Common myeloid progenitor, CD34-positive (primary cell): ENCODE measurements around the gene HECA.
"Not testable (repeated sequence)": the region's sequence is repeated elsewhere in the genome, so short reads cannot be mapped to it uniquely, and the experiment has no call there.

ENCODE experiments used
- CTCF ChIA-PET: fragments of 350-600 bp; sonication (Branson Sonifier 250); formaldehyde crosslinking; loops from one replicate; lab custom pipeline; 2021; ENCODE audit warnings: antibody characterized with exemption; lab: Charles Lee
- POLR2A ChIA-PET: fragments of 350-600 bp; sonication (Branson Sonifier 250); formaldehyde crosslinking; loops from one replicate; lab custom pipeline; 2021; ENCODE audit warnings: antibody characterized with exemption; lab: Charles Lee
- DNase-seq, 3 donors: peaks; one replicate each; pipeline versions ENCODE4 v3.0.0 to v3.0.0-alpha.2; 2013
- H3K27ac ChIP-seq, 2 experiments: 1 replicate in 1 of 2; 2 replicates in 1 of 2; pipeline ENCODE4 v1.7.0; 2013; ENCODE audit warnings: inconsistent platforms in 2 of 2, low read length in 2 of 2, mild to moderate bottlenecking in 2 of 2, low read depth in 1 of 2, moderate library complexity in 1 of 2; ENCODE audit not compliant: severe bottlenecking in 2 of 2, insufficient read depth in 1 of 2, poor library complexity in 1 of 2
- H3K27me3 ChIP-seq, 5 experiments: replicated peaks in 2 of 5; 1 replicate in 3 of 5; 2 replicates in 2 of 5; pipeline versions ENCODE4 v1.6.1 to v1.7.0; 2013; ENCODE audit warnings: low read length in 4 of 5, mild to moderate bottlenecking in 2 of 5, moderate library complexity in 2 of 5, inconsistent platforms in 1 of 5; ENCODE audit not compliant: insufficient read depth in 5 of 5, control insufficient read depth in 4 of 5
- H3K36me3 ChIP-seq, 4 experiments: 1 replicate in 2 of 4; 2 replicates in 2 of 4; pipeline versions ENCODE4 v1.6.1 to v1.7.0; 2013; ENCODE audit warnings: low read length in 3 of 4, control low read depth in 1 of 4, mild to moderate bottlenecking in 1 of 4; ENCODE audit not compliant: control insufficient read depth in 4 of 4, insufficient read depth in 4 of 4
- H3K4me1 ChIP-seq, 4 experiments: 1 replicate in 3 of 4; 2 replicates in 1 of 4; pipeline versions ENCODE4 v1.6.1 to v1.7.1; 2013; ENCODE audit warnings: low read length in 3 of 4, mild to moderate bottlenecking in 3 of 4, control low read depth in 1 of 4, inconsistent platforms in 1 of 4, moderate library complexity in 1 of 4; ENCODE audit not compliant: control insufficient read depth in 4 of 4, insufficient read depth in 4 of 4; ENCODE audit errors: control extremely low read depth in 1 of 4
- H3K4me3 ChIP-seq, 7 experiments: 1 replicate in 4 of 7; 2 replicates in 3 of 7; pipeline versions ENCODE4 v1.5.1 to v1.7.0; 2013; ENCODE audit warnings: mild to moderate bottlenecking in 7 of 7, low read length in 6 of 7, moderate library complexity in 6 of 7, inconsistent platforms in 2 of 7, low read depth in 2 of 7, control low read depth in 1 of 7; ENCODE audit not compliant: insufficient read depth in 4 of 7, control insufficient read depth in 1 of 7; ENCODE audit errors: extremely low read depth in 1 of 7
- H3K9me3 ChIP-seq, 5 experiments: 1 replicate in 4 of 5; 2 replicates in 1 of 5; pipeline versions ENCODE4 v1.6.1 to v1.7.1; 2013; ENCODE audit warnings: low read length in 4 of 5, mild to moderate bottlenecking in 2 of 5, inconsistent platforms in 1 of 5, low read depth in 1 of 5, moderate library complexity in 1 of 5; ENCODE audit not compliant: control insufficient read depth in 4 of 5, insufficient read depth in 2 of 5; ENCODE audit errors: control extremely low read depth in 1 of 5
- WGBS: methylation state at CpG from one replicate; pipeline ENCODE4 v1.1.5; 2013; ENCODE audit not compliant: insufficient coverage; 5-methylcytosine and 5-hydroxymethylcytosine counted together

The HECA gene

DNA sequence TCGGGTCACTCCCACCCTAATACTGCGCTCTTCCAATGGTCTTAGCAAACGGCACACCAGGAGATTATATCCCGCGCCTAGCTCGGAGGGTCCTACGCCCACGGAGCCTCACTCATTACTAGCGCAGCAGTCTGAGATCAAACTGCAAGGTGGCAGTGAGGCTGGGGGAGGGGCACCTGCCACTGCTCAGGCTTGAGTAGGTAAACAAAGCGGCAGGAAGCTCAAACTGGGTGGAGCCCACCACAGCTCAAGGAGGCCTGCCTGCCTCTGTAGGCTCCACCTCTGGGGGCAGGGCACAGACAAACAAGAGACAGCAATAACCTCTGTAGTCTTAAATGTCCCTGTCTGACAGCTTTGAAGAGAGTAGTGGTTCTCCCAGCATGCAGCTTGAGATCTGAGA, 75.9 kb downstream of the HECA start:
- H3K4me3 ChIP-seq, H3K36me3 ChIP-seq, CTCF ChIA-PET, H3K4me1 ChIP-seq, H3K27me3 ChIP-seq, H3K27ac ChIP-seq, POLR2A ChIA-PET, DNase-seq: not testable (repeated sequence)
- H3K9me3 ChIP-seq, result peaks cover 0 to 16% (median 4%) of the 10 kb centered on the region in 5 experiments
- 50% methylated on average over 1 of the region's 10 CpGs for WGBS

DNA sequence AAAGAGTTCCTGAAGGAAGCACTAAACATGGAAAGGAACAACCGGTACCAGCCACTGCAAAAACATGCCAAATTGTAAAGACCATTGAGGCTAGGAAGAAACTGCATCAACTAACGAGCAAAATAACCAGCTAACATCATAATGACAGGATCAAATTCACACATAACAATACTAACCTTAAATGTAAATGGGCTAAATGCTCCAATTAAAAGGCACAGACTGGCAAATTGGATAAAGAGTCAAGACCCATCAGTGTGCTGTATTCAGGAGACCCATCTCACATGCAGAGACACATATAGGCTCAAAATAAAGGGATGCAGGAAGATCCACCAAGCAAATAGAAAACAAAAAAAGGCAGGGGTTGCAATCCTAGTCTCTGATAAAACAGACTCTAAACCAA, 77.6 kb downstream of the HECA start:
- DNase-seq, H3K4me3 ChIP-seq, H3K27ac ChIP-seq, POLR2A ChIA-PET, H3K36me3 ChIP-seq, H3K27me3 ChIP-seq, H3K4me1 ChIP-seq, CTCF ChIA-PET: not testable (repeated sequence)
- H3K9me3 ChIP-seq, result peaks cover 0 to 11% (median 4%) of the 10 kb centered on the region in 5 experiments
- no CpG with 5 or more reads among the region's 2 CpGs for WGBS

DNA sequence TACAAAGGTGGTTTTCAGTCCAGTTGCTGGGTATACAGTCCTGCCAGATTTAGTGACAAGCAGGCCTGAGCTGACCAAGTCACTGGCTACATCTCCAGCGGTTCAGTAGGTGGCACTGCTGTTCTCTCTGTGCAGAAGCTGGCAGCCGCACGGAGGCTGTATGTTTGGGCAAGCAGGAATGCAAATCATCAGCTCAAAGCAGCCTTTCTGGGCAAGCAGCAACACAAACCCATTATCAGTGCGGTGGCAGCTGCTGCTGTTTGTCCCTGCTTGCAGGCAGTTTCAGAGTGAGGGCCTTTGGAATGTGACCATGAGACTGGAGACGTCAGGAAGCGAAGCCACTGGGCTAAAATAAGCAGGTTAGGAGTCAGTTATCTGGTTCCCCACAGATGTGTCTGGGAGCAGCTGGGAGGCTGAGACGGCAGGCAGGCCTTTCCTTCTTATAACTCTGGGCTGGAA, 84.4 kb downstream of the HECA start:
- ChIA-PET CTCF (interaction anchor here (0.7 to 5.6 kb wide), 28 partner anchors 10 to 1222 kb away, joined by 3 to 57 read pairs (median 4); no protein-coding TSS in a partner anchor), POLR2A (interaction anchor here (0.7 kb wide), 1 partner anchor 143 kb away, joined by 4 read pairs; no protein-coding TSS in a partner anchor)
- no peak overlapping the region for H3K27ac ChIP-seq
- H3K36me3 ChIP-seq, result no peaks in the 10 kb centered on the region
- peak; percentile 82 to 89 (median 89) for DNase-seq
- H3K27me3 ChIP-seq, result no peaks in the 10 kb centered on the region
- H3K9me3 ChIP-seq, result no peaks in the 10 kb centered on the region
- 20% methylated on average over 7 of the region's 7 CpGs for WGBS
- no peak overlapping the region for H3K4me3 ChIP-seq
- H3K4me1 ChIP-seq, result peaks cover 0 to 10% (median 6%) of the 10 kb centered on the region in 4 experiments

DNA sequence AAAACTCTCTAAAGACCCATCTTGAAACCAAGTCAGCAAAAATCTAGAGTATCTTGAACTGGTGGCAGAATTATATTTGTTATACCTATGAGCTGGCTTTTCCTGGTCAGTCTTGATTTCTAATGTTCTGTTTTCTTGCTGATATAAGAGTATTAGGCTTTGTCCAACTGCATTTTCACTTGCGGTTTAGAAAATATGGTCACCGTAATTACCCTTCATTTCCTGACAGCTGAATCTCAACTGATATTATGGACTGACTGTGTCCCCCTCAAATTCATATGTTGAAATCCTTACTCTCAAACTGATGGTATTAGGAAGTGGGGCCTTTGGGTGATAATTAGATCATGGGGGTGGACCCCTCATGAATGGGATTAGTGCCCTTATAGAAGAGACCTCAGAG, 84.9 kb downstream of the HECA start:
- Histone ChIP-seq H3K4me1 (peaks cover 0 to 10% (median 6%) of the 10 kb centered on the region in 4 experiments), H3K36me3 (no peaks in the 10 kb centered on the region), H3K9me3 (no peaks in the 10 kb centered on the region), H3K27me3 (no peaks in the 10 kb centered on the region), H3K27ac (no peak overlapping the region), H3K4me3 (no peak overlapping the region)
- ChIA-PET CTCF (interaction anchor here (0.7 to 5.6 kb wide), 26 partner anchors 10 to 1222 kb away, joined by 3 to 57 read pairs (median 4); no protein-coding TSS in a partner anchor), POLR2A (no interaction called here)
- peak in 2 of 3 donors; percentile 31 to 44 for DNase-seq
- no CpG with 5 or more reads among the region's 2 CpGs for WGBS

DNA sequence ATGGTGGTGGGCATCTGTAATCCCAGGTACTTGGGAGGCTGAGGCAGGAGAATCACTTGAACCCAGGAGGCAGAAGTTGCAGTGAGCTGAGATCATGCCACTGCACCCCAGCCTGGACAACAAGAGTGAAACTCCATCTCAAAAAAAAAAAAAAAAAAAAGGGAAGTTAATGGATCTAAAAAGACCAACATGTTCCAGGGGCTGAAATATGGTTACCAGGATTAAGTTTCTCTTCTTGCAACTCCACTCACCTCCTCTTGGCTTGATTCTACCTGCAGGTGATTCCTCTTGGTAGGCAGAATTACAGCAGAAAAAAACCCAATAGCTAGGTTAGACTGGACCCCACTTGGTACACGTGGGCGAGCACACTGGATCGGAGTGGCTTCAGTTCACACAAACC, 93.5 kb downstream of the HECA start:
- peak in 2 of 3 donors; percentile 52 to 55 for DNase-seq
- POLR2A ChIA-PET, H3K4me3 ChIP-seq, H3K27me3 ChIP-seq, H3K4me1 ChIP-seq, H3K9me3 ChIP-seq, H3K27ac ChIP-seq, H3K36me3 ChIP-seq: not testable (repeated sequence)
- WGBS, result 100% methylated on average over 1 of the region's 3 CpGs
- CTCF ChIA-PET, result interaction anchor here (2.8 to 3.1 kb wide), 2 partner anchors 8 to 136 kb away, joined by 13 to 26 read pairs; no protein-coding TSS in a partner anchor
